Measurements from ENCODE around the gene TPBGL. TPM values are rescaled to one million over a fixed set of nuclear protein-coding genes. Genes with fewer than 3 reads are reported as not detected.

Gene TPBGL
- total and polyA plus RNA-seq, 2 of the 4 experiments (the other 2 are of a cell fraction): not detected

DNA sequence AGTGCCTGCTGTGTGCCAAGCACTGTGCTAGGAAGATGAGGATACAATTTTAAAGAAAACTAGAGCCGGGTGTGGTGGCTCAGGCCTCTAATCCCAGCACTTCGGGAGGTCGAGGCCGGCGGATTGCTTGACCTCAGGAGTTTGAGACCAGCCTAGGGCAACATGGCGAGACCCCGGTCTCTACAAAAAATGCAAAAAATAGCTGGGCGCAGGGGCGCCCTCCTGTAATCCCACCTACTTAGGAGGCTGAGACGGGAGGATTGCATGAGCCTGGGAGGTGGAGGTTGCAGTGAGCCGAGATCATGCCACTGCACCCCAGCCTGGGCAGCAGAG is 8.3 kb downstream of the TPBGL start:
- DNase-seq (no peak), ATAC-seq (ENCODE audit: low read depth) (no peak)
- intact Hi-C loops (cut with micrococcal nuclease) (loop anchor here (1.0 to 5.0 kb wide), 5 partner anchors 105 to 320 kb away; partner anchors contain the start of genes SPCS2 and XRRA1), in situ Hi-C loops (cut with MboI; ENCODE audit: low sequenced_read_pairs) (loop anchor here (5.0 kb wide), 3 partner anchors 102 to 322 kb away; no protein-coding TSS in a partner anchor), dilution Hi-C loops (cut with HindIII; ENCODE audit: low sequenced_read_pairs, unreplicated experiment) (no loop called here)
- Histone ChIP-seq H4K8ac (ENCODE audit: low read depth in 2 of 2, low read length in 2 of 2) (no peak overlapping the region), H4K5ac (ENCODE audit: low read depth, low read length) (no peak overlapping the region), H2AK9ac (replicated peaks; ENCODE audit: low read depth, low read length, poor library complexity) (no peak overlapping the region), H2BK120ac (ENCODE audit: low read depth, low read length) (no peak overlapping the region), H2BK5ac (ENCODE audit: low read depth, low read length, poor library complexity, severe bottlenecking) (no peak overlapping the region), H2BK15ac (ENCODE audit: low read depth, low read length) (no peak overlapping the region), H3K79me1 (ENCODE audit: low read depth in 1 of 2, low read length in 2 of 2) (no peaks in the 10 kb centered on the region), H3K18ac (ENCODE audit: low read depth, low read length) (no peak overlapping the region), H3K14ac (replicated peaks; ENCODE audit: low read depth, low read length) (no peak overlapping the region), H4K20me1 (ENCODE audit: insufficient read depth, low read length) (no peaks in the 10 kb centered on the region), H3K4me3 (ENCODE audit: insufficient read depth, low read depth, low read length) (no peak overlapping the region), H3K9ac (ENCODE audit: low read depth, low read length) (no peak overlapping the region), H3K4me2 (ENCODE audit: low read depth, low read length) (no peak overlapping the region), H2AK5ac (ENCODE audit: low read depth, low read length) (no peak overlapping the region), H3K4ac (ENCODE audit: low read depth, low read length) (no peak overlapping the region), H3K23ac (ENCODE audit: low read depth, low read length) (no peak overlapping the region), H3K4me1 (ENCODE audit: control insufficient read depth, insufficient read depth, low read length) (no peaks in the 10 kb centered on the region), H3K36me3 (ENCODE audit: control insufficient read depth, insufficient read depth, low read length) (no peaks in the 10 kb centered on the region), H2BK20ac (ENCODE audit: low read depth, low read length) (no peak overlapping the region), H3K9me1 (ENCODE audit: insufficient read depth, low read length) (no peaks in the 10 kb centered on the region), H3K9me3 (ENCODE audit: control insufficient read depth, insufficient read depth, low read length) (peaks cover 3% of the 10 kb centered on the region), H3K27me3 (ENCODE audit: control insufficient read depth, insufficient read depth, low read length) (peaks cover 37% of the 10 kb centered on the region), H3K27ac (ENCODE audit: insufficient read depth, low read length) (no peak overlapping the region), H4K91ac (ENCODE audit: insufficient read depth, low read depth, low read length) (no peak overlapping the region), H3K56ac (ENCODE audit: extremely low read depth, insufficient read depth, low read length) (no peak overlapping the region), H2AFZ (replicated peaks; ENCODE audit: low read length, poor library complexity) (no peak overlapping the region)
- WGBS, 2 experiments (ENCODE audit: extremely low coverage in 2 of 2, insufficient read length in 1 of 2): 0% methylated on average over 2 of the region's 11 CpGs; no CpG with 5 or more reads in 1 of the 2 experiments
- BruUV-seq (replicated peaks): no TSS peak
- TF ChIP-seq, protein P1, sequence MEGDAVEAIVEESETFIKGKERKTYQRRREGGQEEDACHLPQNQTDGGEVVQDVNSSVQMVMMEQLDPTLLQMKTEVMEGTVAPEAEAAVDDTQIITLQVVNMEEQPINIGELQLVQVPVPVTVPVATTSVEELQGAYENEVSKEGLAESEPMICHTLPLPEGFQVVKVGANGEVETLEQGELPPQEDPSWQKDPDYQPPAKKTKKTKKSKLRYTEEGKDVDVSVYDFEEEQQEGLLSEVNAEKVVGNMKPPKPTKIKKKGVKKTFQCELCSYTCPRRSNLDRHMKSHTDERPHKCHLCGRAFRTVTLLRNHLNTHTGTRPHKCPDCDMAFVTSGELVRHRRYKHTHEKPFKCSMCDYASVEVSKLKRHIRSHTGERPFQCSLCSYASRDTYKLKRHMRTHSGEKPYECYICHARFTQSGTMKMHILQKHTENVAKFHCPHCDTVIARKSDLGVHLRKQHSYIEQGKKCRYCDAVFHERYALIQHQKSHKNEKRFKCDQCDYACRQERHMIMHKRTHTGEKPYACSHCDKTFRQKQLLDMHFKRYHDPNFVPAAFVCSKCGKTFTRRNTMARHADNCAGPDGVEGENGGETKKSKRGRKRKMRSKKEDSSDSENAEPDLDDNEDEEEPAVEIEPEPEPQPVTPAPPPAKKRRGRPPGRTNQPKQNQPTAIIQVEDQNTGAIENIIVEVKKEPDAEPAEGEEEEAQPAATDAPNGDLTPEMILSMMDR (conservative IDR thresholded peaks at IDR 0.05; ENCODE audit: low read depth, low read length): no peak
- no peak for TF ChIP-seq MXI1 (IDR thresholded peaks at IDR 0.05; ENCODE audit: borderline replicate concordance, low read depth, low read length)
- TF ChIP-seq, protein P2, sequence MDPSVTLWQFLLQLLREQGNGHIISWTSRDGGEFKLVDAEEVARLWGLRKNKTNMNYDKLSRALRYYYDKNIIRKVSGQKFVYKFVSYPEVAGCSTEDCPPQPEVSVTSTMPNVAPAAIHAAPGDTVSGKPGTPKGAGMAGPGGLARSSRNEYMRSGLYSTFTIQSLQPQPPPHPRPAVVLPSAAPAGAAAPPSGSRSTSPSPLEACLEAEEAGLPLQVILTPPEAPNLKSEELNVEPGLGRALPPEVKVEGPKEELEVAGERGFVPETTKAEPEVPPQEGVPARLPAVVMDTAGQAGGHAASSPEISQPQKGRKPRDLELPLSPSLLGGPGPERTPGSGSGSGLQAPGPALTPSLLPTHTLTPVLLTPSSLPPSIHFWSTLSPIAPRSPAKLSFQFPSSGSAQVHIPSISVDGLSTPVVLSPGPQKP (IDR thresholded peaks at IDR 0.05; ENCODE audit: borderline replicate concordance, low read depth, low read length): no peak
- no peak for TF ChIP-seq CEBPB (IDR thresholded peaks at IDR 0.05; ENCODE audit: low read depth, low read length)
- TF ChIP-seq BHLHE40 (IDR thresholded peaks at IDR 0.05; ENCODE audit: low read depth, low read length): no peak
- TF ChIP-seq CHD1 (IDR thresholded peaks at IDR 0.05; ENCODE audit: low read depth, low read length): no peak
- no peak for TF ChIP-seq FOS (IDR thresholded peaks at IDR 0.05; ENCODE audit: low read depth, low read length)
- no peak for TF ChIP-seq MAZ (IDR thresholded peaks at IDR 0.05; ENCODE audit: borderline replicate concordance, low read depth, low read length)
- no peak for TF ChIP-seq RAD21 (IDR thresholded peaks at IDR 0.05; ENCODE audit: low read length)
- no peak for TF ChIP-seq POLR2A (IDR thresholded peaks at IDR 0.05; ENCODE audit: low read depth, low read length)
- no peak for TF ChIP-seq NFE2L2 (IDR thresholded peaks at IDR 0.05; ENCODE audit: low read depth, low read length)
- no peak for TF ChIP-seq SMC3 (IDR thresholded peaks at IDR 0.05; ENCODE audit: low read depth, low read length)
- TF ChIP-seq MAFK (IDR thresholded peaks at IDR 0.05; ENCODE audit: low read depth, low read length): no peak
- TF ChIP-seq, protein P3, sequence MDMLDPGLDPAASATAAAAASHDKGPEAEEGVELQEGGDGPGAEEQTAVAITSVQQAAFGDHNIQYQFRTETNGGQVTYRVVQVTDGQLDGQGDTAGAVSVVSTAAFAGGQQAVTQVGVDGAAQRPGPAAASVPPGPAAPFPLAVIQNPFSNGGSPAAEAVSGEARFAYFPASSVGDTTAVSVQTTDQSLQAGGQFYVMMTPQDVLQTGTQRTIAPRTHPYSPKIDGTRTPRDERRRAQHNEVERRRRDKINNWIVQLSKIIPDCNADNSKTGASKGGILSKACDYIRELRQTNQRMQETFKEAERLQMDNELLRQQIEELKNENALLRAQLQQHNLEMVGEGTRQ (IDR thresholded peaks at IDR 0.05; ENCODE audit: low read depth, low read length): no peak
- no peak for TF ChIP-seq RCOR1 (IDR thresholded peaks at IDR 0.05; ENCODE audit: insufficient replicate concordance, low read length)
- no peak for TF ChIP-seq RFX5 (IDR thresholded peaks at IDR 0.05; ENCODE audit: low read depth, low read length)
- POLR2A ChIA-PET (ENCODE audit: unreplicated experiment): no interaction called here
- CTCF ChIA-PET: interaction anchor here (0.6 to 2.2 kb wide), 10 partner anchors 8 to 324 kb away, joined by 3 to 12 read pairs (median 5); no protein-coding TSS in a partner anchor

Measured in IMR-90 (cell line).